Measurements from ENCODE around the gene MGAT4A.
"Not testable (repeated sequence)": the region's sequence is repeated elsewhere in the genome, so short reads cannot be mapped to it uniquely, and the experiment has no call there.

The MGAT4A gene

GRCh38 chr2:98759338-98759737 is 28.4 kb upstream of the MGAT4A start:
- DNase-seq: no peak

DNA sequence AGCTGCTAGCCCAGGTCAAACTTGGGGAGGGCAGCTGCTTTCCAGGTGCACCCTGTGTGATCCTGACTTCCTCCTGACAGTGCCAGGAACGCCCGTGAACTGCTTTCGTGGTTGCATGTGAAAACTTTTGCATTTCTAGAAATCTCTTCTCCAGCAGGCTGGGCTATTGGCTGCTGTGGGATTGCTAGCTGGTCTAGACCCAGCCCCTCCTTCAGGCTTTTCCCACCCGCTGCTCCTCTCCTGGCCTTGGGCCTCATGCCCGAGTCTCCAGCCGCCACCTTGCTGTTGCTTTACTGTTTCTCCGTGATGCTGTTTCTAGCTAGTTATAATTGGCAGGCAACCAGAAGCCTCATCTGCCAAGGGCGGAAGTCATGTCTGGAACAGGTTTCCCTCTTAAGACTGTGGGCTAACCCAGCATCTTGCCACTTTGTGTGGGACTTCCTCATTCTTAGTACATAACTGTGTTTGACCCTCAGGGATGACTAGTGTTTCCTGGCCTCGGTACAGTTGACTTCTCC is 27.0 kb upstream of the MGAT4A start:
- DNase-seq: no peak

DNA sequence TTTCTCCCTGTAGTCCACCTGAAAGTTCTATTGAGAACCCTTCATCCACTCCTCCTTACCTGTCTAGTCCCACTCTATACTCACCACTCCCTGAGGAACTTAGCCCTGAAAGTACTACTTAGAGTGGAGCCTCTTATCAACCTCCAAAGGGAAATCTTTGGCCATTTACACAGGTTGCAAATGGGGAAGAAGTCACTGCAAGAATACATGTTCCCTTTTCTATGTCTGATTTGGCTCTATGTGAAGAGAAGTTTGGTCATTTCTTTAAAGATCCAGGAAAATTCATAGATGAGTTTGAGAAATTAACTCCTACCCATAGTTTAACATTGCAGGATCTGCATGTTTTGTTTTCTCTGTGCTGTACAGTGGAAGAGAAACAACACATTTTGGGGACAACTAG is 22.9 kb upstream of the MGAT4A start:
- no peak for DNase-seq

GRCh38 chr2:98752711-98753110 is 21.8 kb upstream of the MGAT4A start:
- not testable (repeated sequence) for DNase-seq

- DNase-seq: no peak
Measured at GRCh38 chr2:98751748-98752147, 20.8 kb upstream of the MGAT4A start.

DNA sequence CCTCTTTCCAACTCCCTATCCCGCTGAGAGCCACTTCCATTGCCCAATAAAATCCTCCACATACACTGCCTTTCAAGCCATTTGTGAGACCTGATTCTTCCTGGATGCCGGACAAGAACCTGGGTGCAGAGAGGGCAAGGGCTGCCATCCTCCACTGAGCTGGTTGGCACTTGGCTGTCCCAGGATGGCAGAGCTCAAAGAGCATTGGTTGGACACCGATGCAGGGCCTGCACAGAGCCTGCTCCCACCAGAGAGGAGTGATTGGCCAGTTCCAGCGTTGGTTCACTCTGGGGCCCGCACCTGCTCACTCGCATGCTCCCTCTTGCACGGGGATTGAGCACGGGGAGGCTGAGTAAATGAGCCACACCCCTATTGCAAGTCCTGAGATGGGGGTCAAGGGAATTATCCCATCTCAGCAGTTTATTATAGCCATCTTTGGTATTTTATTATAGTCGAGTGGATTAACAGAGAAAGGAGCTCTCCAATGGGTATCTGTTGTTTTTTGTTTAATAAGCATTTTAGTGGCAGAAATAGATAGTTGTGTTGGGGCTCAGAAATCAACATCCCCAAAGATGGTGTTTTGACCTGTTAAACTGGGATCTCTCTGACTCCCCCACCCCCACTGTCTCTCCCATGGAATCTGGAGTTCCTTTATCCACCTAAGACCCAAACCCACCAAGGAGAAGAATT is 19.8 kb upstream of the MGAT4A start:
- no peak for DNase-seq

DNA sequence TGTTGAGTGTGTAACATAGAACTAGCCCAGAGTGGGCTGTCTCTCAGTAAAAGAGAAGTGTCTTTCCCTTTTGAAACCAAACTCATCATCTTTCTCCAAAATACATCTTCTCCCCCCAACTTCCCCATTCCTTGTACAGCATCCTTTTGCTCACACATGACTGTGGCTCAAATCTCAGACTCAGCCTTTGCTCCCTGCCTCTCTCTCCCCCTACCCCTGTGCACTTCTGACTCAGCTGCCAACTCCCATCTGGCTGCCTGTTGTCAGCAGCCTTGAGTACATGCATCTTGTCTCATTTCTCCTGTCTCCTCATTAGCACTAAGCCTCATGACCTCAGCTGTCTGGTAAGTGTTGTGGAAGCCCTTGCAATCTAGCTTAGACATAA is 18.1 kb upstream of the MGAT4A start:
- DNase-seq: peak; percentile 71 to 94

- DNase-seq: no peak
Measured at GRCh38 chr2:98748292-98749065, 17.5 kb upstream of the MGAT4A start.

DNA sequence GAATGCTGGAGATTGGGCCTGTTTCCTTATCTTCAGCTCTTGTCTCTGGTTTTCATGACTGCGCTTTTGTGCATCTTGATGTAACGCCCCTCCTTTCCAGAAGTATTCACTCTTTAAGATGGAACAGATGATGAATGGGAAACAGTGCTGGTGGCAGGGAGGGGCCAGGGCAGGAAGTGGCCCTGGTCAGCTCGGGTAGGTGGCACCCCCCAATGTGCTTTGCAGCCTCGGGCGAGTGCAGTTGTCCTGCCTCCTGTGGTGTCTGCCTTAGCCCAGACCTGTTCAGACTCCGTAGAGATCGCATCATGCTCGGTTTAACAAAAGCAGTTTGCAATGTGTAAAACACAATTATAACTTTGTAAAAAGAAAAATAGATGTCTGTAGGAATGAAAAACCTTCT is 17.0 kb upstream of the MGAT4A start:
- DNase-seq: no peak

- no peak for DNase-seq
Measured at GRCh38 chr2:98746426-98746825, 15.5 kb upstream of the MGAT4A start.

- DNase-seq: no peak
Measured at GRCh38 chr2:98744595-98744994, 13.7 kb upstream of the MGAT4A start.

DNA sequence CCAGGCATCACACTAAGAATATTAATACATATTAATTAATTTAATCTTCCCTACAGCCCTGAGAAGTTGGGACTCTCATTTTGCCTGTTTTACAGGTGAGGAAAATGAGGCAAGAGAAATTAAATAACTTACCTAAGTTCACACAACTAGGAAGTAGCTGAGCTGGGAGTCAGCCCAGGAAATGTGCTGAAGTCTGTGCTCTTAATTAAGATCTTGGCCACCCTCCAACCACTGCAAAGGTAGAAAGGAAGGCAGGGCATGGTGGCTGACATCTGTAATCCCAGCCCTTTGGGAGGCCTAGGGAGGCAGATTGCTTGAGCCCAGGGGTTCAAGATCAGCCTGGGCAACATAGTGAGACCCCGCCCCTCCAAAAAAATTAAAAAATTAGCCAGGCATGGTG is 12.9 kb upstream of the MGAT4A start:
- DNase-seq: peak in 1 of 2 experiments; percentile 17

DNA sequence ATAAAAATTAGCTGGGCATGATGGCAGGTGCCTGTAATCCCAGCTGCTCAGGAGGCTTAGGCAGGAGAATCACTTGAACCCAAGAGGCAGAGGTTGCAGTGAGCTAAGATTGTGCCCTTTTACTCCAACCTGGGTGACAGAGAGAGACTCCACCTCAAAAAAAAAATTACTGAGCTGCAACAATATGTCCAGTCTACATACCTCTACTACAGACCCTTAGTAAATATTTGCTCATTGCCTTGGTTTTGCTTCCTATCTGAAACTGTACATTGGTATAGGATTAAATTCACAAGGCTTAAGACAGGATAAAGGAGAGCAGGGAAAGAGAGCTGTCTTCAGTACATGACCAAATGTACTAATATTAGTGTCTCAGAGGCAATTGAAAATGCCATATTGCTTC is 8.1 kb upstream of the MGAT4A start:
- no peak for DNase-seq

GRCh38 chr2:98738304-98738703 is 7.4 kb upstream of the MGAT4A start:
- DNase-seq: no peak

GRCh38 chr2:98737848-98738247 is 6.9 kb upstream of the MGAT4A start:
- DNase-seq: no peak

DNA sequence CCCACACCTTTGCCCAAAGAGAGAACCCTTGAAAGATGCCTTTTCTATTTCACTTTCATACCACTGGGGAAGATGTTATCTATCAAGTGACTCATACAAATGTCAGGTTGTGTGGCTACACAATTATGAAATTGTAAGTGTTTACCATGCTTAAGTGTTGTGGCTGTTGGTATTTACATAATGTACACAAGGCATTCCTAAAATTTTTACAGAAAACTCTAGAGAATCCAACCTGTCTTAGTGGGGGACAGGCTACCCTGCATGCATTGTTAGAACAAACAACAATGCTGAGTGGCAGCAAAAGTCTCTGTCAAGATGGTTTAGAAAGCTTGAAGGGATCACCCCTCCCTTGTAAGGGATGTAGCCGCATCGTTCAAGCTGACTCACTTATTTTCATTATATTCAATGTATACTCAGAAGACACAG is 5.5 kb upstream of the MGAT4A start:
- no peak for DNase-seq

DNA sequence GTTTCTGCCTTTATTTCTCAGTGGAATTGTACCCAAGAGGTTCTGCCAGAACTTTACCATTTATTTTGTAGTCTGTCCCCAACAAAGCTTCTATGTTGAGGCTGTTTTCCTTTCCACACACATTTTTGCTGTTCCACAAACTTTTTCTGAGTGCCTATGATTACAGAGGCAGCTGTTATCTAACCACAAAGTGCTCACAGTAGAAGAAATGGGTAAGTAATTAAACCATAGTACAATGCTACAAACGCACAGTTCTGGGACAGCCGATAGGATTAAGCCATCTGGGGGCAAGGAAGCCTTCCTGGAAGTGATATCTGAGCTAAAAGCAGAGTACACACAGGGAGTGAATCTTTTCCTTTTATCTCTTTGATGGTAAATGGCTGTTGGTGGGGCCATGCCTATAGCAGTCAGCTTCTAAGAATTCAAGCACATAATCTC is 3.9 kb upstream of the MGAT4A start:
- DNase-seq: peak in 1 of 2 experiments; percentile 14

DNA sequence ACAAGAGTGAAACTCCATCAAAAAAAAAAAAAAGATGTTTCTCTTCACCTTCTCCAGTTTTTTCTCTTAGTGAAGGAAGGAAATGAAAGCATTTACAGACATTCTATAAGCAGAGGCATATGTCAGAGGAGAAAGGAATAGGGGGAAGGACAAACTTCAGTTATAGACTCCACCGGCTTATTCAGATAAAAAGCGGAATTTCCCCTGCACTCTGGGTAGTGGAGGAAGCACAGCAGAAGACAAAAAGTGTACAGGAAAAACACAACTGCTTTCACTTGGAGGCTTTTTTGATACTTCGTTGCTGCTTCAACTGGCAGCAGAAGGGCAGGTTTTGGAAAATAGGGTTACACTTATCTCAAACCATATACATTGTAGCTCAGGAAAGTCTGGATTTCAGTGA is 3.2 kb upstream of the MGAT4A start:
- DNase-seq: no peak

- DNase-seq: no peak
Measured at GRCh38 chr2:98732430-98733051, 1.6 kb upstream of the MGAT4A start.

DNA sequence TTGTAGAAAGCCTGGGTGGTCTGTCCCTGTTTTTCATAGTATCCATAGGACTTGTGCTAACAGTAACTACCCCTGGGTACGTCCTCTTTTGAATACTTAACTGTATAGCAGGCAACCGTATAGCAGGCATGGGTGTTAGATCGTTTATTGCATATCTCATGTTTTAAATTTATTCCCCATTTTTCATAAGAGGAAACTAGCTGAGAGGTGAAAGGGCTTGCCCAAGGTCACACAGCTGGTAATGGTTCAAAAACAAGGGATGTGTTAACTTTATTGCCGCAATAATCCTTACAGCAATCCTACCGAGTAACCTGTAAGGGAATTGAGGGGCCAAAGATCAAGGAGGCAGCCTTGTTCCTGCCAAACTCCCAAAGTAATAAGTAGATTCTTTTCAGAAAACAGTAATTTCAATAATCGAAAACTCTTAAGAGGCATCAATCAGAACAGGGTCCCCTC is 990 bp upstream of the MGAT4A start:
- no peak for DNase-seq

GRCh38 chr2:98730707-98731040 is 258 bp downstream of the MGAT4A start:
- peak in 1 of 2 experiments; percentile 32 for DNase-seq

DNA sequence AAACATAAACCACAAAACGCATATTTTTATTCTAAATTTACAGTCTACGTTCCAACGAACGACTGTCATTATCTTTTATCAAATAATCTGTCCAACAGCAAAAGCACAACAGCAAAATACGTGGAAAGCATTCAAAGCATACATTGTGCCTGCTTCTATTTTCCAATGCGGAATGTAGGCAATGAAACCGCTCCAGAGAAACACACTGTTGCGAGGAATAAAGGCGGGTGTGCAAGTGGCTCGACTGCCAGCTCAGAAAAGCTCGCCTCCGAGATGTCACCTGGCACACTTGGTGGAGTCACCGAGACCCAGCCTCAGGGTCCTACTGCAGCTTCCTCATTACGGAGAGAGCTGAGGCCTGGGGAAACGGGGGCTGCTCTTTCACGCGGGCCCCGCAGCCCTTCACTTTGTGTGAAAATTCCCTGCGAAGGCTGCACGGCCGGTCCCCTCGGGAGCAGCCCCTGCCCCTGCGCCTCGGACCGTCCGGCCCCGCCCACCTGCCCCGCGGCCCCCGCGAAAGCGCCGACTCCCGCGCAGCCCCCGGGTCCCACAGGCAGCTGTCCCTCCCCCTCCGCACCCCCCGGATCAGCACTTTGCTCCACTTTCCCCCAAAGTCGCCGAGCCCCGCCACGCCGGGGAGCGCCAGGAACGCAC is 752 bp downstream of the MGAT4A start:
- peak in 1 of 2 experiments; percentile 66 for DNase-seq

DNA sequence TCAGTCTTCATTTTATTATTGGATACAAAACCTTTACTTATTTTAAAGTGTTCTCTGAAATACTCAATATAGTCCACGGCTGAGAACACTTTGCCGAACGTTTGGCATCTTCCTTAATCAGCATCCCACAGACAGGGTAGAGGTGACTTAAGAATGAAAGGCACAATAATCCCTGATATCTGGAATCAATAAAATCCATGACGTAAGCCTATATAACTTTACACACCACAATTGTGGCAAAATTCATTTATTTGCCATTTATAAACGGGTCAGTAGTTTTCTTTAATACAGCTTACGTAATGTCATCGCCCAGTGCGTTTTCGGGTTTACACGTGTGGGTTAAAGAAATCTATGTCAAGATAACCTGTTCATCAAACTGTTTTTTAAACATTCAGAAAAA is 1.3 kb downstream of the MGAT4A start:
- no peak for DNase-seq

Measured in NCI-H524 (cell line).